GM19397 (cell line): ENCODE results near the gene NALF2.

Experiments
- ATAC-seq: cut with Tn5 transposase; IDR thresholded peaks from one replicate; pipeline ENCODE4 v1.9.1; 2021; ENCODE audit warnings: mild to moderate bottlenecking, moderate library complexity; ENCODE audit not compliant: unreplicated experiment

Gene NALF2

DNA sequence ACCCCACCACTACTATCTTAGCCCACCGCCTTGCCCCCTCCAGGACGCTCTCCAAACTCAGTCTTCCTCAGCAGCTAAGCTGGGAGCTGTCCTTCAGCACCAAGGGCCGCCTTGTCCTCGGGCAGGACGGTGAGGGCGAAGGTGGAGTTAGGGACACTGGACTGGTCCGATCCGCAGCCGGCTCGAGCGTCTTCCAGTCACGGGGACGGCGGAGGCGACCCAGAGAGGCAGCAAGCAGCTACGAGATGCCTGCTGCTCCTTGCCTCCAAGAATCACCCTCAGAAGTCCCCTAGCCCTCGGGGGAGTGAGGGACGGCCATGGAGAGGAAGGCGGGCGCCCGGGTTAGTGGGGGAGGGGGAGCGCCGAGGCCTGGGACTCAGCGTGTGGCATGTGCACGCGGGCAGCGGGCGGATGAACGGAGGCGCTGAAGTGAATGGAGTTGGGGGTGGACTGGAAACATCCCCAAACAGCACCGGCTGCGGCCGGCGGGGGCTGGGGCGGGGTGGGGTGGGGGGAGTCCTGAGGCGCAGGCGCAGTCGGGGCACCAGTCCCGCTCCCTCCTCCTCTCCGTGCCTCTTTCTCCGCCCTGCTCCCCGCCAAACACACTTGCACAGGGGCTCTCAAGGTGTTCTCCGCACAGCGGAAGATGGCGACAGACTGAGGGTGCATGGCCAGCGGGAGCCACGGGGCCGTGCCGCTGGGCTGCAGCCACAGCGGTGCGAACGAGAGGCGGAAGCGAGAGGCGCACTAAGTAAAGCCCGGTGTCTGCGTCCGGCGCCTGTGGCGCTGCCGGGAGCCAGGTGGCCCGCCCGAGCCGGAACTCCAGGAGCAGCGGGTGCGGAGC lies at the start of gene NALF2:
Gene NALF2, plus strand, starts transcription at position 545 of the 844 bp plus-strand sequence. CDS start 957 bp downstream, outside the sequence.
- ATAC-seq: peak; percentile 70

DNA sequence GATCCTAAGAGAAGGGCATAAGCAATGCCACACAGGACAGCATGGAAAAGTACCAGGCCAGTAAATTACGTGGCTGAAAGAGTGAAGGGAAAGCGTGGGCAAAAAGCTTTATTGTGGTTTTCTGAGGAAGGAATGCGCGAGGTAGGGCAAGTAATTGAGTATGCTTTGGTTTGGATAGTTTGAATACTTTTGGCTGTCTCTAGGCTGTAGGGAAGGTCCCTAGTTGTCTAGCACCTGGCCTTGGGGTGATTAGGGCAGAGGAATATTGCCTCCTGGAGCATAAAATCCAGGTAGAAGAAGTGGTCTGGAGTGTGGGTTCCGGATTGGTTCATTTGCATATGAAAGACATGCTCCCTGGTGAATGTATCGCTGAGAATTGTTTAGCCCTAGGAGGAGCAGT lies 46.4 kb upstream of the NALF2 start:
- no peak for ATAC-seq

DNA sequence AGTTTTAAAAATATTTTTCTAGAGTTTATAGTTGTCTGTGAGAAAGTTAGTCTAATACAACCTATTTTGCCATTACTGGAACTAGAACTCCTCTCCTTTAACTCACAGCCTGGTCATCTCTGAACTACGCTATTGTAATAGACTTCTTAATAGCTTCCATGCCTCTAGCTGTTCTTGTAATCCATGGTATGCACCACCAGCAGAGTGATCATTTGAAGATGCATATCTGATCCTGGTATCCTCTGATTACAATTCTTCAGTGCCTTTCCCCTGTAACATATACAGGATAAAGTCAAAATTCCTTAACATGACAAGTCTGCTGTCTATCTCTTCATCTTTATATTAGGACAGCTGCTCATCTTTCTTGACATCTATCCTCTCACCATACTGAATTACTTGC lies 37.6 kb upstream of the NALF2 start:
- no peak for ATAC-seq

- ATAC-seq: no peak
These were observed 34.2 kb upstream of the NALF2 start for GRCh38 chrX:69469975-69470374.

DNA sequence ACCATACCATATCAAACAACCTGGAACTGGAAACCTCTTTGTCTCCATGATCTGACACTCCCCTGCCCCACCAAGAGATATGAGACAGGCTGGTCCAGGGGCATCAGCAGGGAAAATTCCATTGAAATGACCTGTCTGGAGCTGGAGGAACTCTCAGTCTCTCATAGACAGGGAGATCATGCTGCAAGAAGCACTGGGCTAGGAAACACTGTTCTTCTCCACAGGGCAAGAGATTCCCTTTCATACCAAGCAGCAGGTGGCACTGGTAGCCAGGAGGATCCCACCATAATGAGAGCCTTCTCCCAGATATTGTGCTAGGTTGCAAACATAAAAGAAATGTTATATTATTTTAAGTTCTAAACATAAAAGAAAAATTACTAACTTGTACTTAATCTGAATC lies 14.5 kb upstream of the NALF2 start:
- ATAC-seq: no peak

- ATAC-seq: no peak
These were observed 10.9 kb upstream of the NALF2 start for GRCh38 chrX:69493193-69493592.

GRCh38 chrX:69493766-69494165 lies 10.4 kb upstream of the NALF2 start:
- no peak for ATAC-seq

DNA sequence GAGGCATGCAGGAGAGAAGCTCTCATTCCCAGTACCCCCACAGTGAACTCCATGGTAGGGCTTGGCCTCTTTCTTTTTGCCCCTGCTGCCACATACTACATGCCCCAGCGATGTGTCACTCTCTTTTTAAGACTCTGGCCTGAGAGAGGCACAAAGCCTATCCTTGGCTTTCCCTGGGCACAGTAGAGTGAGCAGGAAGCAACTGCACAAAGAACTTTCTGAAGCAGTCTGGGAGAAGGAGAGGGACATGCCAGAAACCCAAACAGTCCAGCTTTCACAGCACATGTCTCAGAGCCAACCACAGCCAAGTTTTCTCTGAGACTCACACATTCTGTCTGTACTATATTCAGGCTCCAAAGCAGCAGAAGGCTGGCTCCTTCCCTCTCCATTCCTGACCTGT lies 7.9 kb upstream of the NALF2 start:
- ATAC-seq: no peak

- ATAC-seq: no peak
These were observed 2.7 kb upstream of the NALF2 start for GRCh38 chrX:69501429-69501828.

DNA sequence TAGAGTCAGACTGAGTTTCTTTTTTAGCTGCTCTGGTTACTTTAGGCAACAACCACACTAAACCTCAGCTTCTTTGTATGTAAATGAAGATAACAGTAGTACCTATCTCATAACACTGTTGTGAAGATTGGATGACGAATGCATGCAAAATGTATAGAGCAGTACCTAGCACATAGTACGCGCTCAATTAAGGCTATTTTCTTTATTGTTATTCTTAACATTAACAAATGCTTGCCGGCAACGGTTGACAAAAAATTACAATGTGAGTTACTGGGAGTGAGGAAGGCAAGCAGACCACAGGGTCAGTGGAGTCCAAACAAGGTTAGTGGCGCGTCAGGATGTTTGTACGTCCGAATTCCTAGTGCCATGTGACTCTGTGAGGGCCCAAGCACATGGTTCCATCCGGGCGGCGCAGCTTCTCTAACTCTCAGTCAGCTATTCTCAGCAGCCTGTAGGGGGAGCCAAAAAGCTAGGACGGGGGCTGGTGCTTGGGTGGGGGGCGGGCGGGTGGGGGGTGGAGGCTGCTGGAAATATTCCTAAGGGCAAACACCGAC lies 821 bp upstream of the NALF2 start:
- ATAC-seq: no peak

DNA sequence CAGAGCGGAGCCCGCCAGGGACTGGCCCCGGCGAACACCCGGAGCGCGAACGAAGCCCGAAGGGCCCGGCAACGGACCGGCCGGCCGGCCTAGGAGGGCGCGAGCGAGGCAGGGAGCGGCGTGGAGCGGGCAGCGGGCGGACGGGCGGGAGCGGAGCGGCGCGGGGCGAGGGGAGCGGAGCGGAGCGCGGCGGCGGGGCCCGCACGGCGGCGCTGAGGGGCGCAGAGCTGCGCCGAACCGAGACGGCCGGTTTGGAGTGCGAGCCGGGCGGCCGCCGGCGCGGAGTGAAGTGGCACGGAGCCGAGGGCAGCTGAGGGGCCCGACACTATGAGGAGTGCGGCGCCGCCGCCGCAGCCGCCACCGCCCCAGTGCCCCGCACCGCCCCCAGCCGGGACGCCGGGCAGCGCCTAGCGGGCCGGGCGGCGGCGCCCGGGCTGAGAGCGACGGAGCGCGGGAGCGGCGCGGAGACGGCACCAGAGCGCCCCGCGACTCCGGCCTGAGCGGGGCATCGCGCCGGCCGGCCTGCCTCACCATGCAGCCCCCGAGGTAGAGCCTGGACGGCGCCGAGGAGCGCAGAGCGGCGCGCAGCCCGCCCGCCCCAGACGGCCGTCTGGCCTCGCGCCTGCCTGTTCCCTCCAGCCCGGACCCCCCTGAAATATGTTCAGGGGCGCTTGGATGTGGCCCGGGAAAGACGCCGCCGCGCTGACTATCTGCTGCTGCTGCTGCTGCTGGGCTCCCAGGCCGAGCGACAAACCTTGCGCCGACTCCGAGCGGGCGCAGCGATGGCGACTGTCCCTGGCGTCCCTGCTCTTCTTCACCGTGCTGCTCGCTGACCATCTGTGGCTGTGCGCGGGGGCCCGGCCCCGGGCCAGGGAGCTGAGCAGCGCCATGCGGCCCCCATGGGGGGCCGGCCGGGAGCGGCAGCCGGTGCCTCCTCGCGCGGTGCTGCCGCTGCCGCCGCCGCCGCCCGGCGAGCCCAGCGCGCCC lies 793 bp downstream of the NALF2 start:
- peak; percentile 5 for ATAC-seq

- ATAC-seq: no peak
These were observed 1.9 kb downstream of the NALF2 start for GRCh38 chrX:69505772-69506616.

GRCh38 chrX:69506617-69507499 lies 2.7 kb downstream of the NALF2 start:
- ATAC-seq: no peak

GRCh38 chrX:69507500-69507789 lies 3.3 kb downstream of the NALF2 start:
- ATAC-seq: no peak

- ATAC-seq: no peak
These were observed 4.5 kb downstream of the NALF2 start for GRCh38 chrX:69508610-69509009.

DNA sequence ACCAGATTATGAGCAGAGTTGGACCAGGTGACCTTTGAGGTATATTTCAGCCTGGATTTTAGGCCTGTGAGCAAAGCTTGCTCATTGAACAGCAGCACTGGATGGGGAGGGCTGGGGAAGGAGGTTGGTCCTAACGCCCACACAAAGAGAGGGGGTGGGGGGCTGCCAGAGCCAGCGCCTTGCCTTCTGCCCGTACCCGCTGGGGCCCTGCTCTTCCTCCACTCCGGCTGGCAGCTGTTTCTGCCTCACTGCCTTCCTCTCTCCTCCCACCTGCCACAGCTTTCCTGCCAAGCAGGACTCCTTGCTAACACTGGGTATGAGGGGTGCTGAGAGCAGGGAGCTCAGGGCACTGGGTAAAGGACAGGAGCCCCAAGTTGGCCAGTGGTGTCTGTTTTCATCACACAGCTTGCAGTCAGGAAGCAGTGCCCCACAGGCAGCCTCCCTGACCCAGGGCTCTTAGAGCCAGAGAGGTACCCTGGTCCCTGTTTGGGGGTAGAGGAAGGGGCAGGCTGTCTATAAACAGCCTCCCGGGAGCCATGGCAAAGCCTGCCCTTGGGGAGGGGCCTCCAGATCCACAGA lies 6.1 kb downstream of the NALF2 start:
- no peak for ATAC-seq

DNA sequence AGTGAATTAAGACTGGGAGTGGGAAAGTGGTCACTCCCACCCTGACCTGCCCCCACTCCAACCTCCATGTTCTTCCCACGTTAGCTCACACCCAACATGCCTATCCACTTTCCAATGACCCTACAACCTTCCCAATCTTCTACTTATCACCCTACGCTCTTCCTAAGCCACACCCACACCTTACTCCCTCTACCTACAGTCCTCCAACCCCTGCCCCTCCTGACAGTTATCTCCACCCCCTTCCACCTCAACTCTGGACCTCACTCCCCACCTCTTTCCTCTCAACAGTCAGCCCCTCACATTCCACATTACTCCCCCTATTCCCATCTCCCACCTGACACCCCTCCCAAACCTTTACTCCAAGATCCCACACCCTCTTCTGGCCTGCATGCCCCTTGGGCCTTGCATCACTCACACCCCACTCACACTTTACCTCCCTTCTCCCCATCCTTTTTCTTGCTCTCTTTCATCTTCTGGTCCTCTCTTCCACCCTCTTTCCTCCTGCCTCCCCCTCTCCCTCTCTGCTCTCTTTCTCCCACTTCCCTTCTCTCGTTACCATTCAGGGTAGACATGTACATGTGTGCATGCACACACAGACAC lies 6.9 kb downstream of the NALF2 start:
- no peak for ATAC-seq

DNA sequence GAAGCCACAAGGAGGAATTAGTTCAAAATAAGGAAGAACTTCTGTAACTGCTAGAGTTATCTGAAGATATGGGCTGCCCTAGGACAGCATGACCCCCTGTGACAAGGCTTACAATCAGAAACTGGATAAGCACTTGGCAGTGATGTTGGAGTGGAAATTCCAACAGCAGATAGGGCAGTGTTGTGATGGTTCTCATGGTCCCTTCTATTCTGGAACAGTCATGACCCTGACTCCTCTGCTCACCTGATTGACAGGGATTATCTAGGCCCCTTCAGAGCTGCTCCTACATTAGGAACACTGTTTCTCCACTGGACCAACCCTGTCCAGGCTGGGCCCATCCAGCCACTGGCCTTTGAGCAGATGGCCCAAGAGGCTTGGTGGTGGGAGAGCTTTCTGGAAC lies 17.9 kb downstream of the NALF2 start:
- ATAC-seq: no peak

DNA sequence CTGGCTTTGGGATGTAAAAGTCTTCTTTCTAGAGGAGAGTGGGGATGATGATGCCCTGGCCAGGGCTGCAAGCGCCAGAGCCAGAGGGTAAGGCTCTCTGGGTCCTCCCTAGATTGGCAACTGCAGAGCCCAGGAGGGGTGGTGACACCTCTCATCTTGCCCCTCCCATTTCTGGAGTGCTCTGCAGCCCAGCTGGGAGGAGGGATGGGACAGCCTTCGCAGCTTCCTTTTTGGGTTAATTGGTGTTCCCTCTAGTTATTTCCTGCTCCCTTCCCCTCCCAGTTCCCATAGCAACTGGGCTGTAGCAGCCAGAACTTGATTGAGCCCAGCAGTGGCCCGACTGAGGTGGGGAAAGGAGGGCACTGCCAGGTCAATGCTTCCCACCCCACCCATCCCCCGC lies 19.2 kb downstream of the NALF2 start:
- no peak for ATAC-seq
